ENCODE data around the gene PLXNA4. TPM values are rescaled to one million over a fixed set of nuclear protein-coding genes. Genes with fewer than 3 reads are reported as not detected.

Gene PLXNA4
- total RNA-seq, 1 experiment from 2014 or later, result not detected

DNA sequence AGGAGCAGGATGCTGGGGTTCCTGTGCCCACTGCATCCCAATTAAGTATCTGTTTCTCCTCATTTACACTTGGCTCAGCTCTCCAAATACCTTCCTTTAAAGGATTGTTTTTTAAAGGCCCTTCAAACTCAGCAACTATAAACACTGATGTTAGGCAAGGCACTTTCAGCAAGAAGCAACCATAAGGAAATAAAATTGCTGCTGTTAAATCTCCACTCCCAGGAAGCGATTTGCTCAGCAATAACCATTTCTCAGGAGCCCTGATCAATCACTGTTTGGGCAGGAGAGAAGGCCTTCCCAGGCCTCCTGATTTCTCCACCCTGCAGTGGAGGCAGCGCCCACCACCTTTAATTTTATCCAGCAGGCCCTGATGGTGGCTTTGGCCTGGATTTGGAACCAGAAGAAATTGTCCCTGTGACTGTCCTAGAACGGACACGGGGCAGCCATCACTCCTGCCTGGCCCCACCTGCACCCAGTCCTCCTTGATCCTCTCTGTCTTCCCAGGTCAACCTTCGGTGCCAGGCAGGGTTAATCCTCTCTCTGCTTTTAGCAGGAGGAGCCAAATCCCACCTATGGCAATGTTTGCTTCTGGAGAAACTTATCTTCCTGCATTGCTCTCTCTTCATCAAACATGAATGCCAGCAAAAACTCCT lies 199.8 kb downstream of the PLXNA4 start (continued):
- TF ChIP-seq ELF1 (IDR thresholded peaks at IDR 0.05; ENCODE audit: borderline replicate concordance, low read depth), result no peak

DNA sequence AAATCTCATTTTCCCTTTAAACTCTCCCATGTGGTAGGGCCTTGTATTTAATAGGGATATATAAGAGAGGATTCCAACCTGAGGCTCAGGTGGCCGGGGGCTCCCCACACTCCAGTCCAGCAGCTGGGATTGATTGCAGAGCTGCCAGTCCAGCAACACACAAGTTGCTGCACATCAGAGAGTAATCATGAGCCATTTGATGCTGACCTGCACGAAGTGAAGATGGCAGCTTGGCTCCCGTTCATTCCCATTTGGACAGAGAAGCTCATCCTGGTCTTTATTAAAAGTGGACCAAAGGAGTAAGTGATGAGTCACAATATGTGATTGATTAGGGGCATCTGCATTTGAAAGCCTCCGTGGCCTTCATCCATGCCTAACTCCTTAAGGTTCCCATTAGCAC lies 202.4 kb downstream of the PLXNA4 start:
- ATAC-seq (no peak), DNase-seq (ENCODE audit: low read depth, low spot score) (no peak)
- ChIA-PET CTCF (no interaction called here), POLR2A (no interaction called here), RAD21 (ENCODE audit: low non-redundant PET in 1 of 2, low total read pairs in 2 of 2, uncharacterized antibody in 2 of 2, unreplicated experiment in 2 of 2) (no interaction called here)
- no peaks in the 10 kb centered on the region for H3K9me3 ChIP-seq (ENCODE audit: control insufficient read depth in 1 of 2, insufficient read depth in 1 of 2, low read depth in 1 of 2, low read length in 2 of 2)
- H3K27ac ChIP-seq (ENCODE audit: low read depth, low read length), result no peak overlapping the region
- H2AFZ ChIP-seq (ENCODE audit: low read depth, low read length, poor library complexity, severe bottlenecking), result no peak overlapping the region
- no peaks in the 10 kb centered on the region for H3K36me3 ChIP-seq (ENCODE audit: control insufficient read depth in 1 of 2, insufficient read depth in 2 of 2, low read length in 2 of 2)
- no TSS peak for BruUV-seq (replicated peaks)
- intact Hi-C loops (cut with micrococcal nuclease), result no loop called here
- no peak overlapping the region for H3K9ac ChIP-seq (ENCODE audit: low read length)
- H3K9me2 ChIP-seq (ENCODE audit: insufficient read depth), result no peaks in the 10 kb centered on the region
- no peaks in the 10 kb centered on the region for H3K79me2 ChIP-seq (ENCODE audit: insufficient read depth, low read length)
- H3K4me3 ChIP-seq (replicated peaks in 1 of 2; ENCODE audit: low read depth in 1 of 2, low read length in 2 of 2), result no peak overlapping the region
- H3K4me1 ChIP-seq (ENCODE audit: control insufficient read depth in 1 of 2, insufficient read depth in 2 of 2, low read length in 2 of 2), result no peaks in the 10 kb centered on the region
- no peak overlapping the region for H3K4me2 ChIP-seq (ENCODE audit: low read length)
- H3K27me3 ChIP-seq (ENCODE audit: insufficient read depth, low read length), result peaks cover 30% of the 10 kb centered on the region
- TF ChIP-seq, protein P1, sequence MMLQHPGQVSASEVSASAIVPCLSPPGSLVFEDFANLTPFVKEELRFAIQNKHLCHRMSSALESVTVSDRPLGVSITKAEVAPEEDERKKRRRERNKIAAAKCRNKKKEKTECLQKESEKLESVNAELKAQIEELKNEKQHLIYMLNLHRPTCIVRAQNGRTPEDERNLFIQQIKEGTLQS (IDR thresholded peaks at IDR 0.05), result no peak
- TF ChIP-seq JUND (IDR thresholded peaks at IDR 0.05) (no peak), SRF (IDR thresholded peaks at IDR 0.05; ENCODE audit: low read depth) (no peak), SP1 (IDR thresholded peaks at IDR 0.05; ENCODE audit: low read depth) (no peak)
- no peaks in the 10 kb centered on the region for H4K20me1 ChIP-seq (ENCODE audit: insufficient read depth)

- no peaks in the 10 kb centered on the region for H3K9me2 ChIP-seq (ENCODE audit: insufficient read depth)
- no peak overlapping the region for H3K4me2 ChIP-seq (ENCODE audit: low read length)
- CTCF ChIA-PET, result no interaction called here
- H3K27me3 ChIP-seq (ENCODE audit: insufficient read depth, low read length), result peaks cover 34% of the 10 kb centered on the region
- H3K4me3 ChIP-seq (replicated peaks in 1 of 2; ENCODE audit: low read depth in 1 of 2, low read length in 2 of 2), result no peak overlapping the region
- no peaks in the 10 kb centered on the region for H4K20me1 ChIP-seq (ENCODE audit: insufficient read depth)
- H3K27ac ChIP-seq (ENCODE audit: low read depth, low read length), result no peak overlapping the region
- DNase-seq (ENCODE audit: low read depth, low spot score) (no peak), ATAC-seq (no peak)
- H3K9ac ChIP-seq (ENCODE audit: low read length), result no peak overlapping the region
- RAD21 ChIA-PET (ENCODE audit: low non-redundant PET in 1 of 2, low total read pairs in 2 of 2, uncharacterized antibody in 2 of 2, unreplicated experiment in 2 of 2), result no interaction called here
- POLR2A ChIA-PET, result no interaction called here
- no peaks in the 10 kb centered on the region for H3K79me2 ChIP-seq (ENCODE audit: insufficient read depth, low read length)
- H3K36me3 ChIP-seq (ENCODE audit: control insufficient read depth in 1 of 2, insufficient read depth in 2 of 2, low read length in 2 of 2), result no peaks in the 10 kb centered on the region
- no peaks in the 10 kb centered on the region for H3K9me3 ChIP-seq (ENCODE audit: control insufficient read depth in 1 of 2, insufficient read depth in 1 of 2, low read depth in 1 of 2, low read length in 2 of 2)
- no peak overlapping the region for H2AFZ ChIP-seq (ENCODE audit: low read depth, low read length, poor library complexity, severe bottlenecking)
- H3K4me1 ChIP-seq (ENCODE audit: control insufficient read depth in 1 of 2, insufficient read depth in 2 of 2, low read length in 2 of 2), result no peaks in the 10 kb centered on the region
- no TSS peak for BruUV-seq (replicated peaks)
- intact Hi-C loops (cut with micrococcal nuclease), result no loop called here
- TF ChIP-seq MAX (IDR thresholded peaks at IDR 0.05), result no peak
- no peak for TF ChIP-seq EGR1 (IDR thresholded peaks at IDR 0.05; ENCODE audit: low read depth)
- TF ChIP-seq, protein P1 (IDR thresholded peaks at IDR 0.05), result no peak
- TF ChIP-seq CEBPB (IDR thresholded peaks at IDR 0.05; ENCODE audit: low read depth), result no peak
- TF ChIP-seq ZFX (IDR thresholded peaks at IDR 0.05), result no peak
- no peak for TF ChIP-seq REST (IDR thresholded peaks at IDR 0.05; ENCODE audit: low read depth)
- no peak for TF ChIP-seq POLR2A (IDR thresholded peaks at IDR 0.05; ENCODE audit: borderline replicate concordance, extremely low read depth, insufficient read depth, insufficient read length)
- TF ChIP-seq EZH2phosphoT487 (IDR thresholded peaks at IDR 0.05; ENCODE audit: borderline replicate concordance), result no peak
- no peak for TF ChIP-seq SP1 (IDR thresholded peaks at IDR 0.05; ENCODE audit: low read depth)
- no peak for TF ChIP-seq EZH2 (IDR thresholded peaks at IDR 0.05)
- TF ChIP-seq FOSL1 (IDR thresholded peaks at IDR 0.05; ENCODE audit: low read depth), result no peak
- no peak for TF ChIP-seq ZNF274 (IDR thresholded peaks at IDR 0.05; ENCODE audit: low read depth, low read length)
- no peak for TF ChIP-seq ELF1 (IDR thresholded peaks at IDR 0.05; ENCODE audit: borderline replicate concordance, low read depth)
- TF ChIP-seq RAD21 (IDR thresholded peaks at IDR 0.05; ENCODE audit: low read depth), result no peak
- TF ChIP-seq YY1 (IDR thresholded peaks at IDR 0.05; ENCODE audit: extremely low read depth, insufficient replicate concordance, low read depth, low read length), result no peak
These were observed 203.2 kb downstream of the PLXNA4 start for GRCh38 chr7:132373041-132373440.
